Smooth muscle cell (in vitro differentiated cells): ENCODE measurements around the gene FLG2. TPM values are rescaled to one million over a fixed set of nuclear protein-coding genes. Genes with fewer than 3 reads are reported as not detected.

ENCODE experiments used
- DNase-seq: peaks from one replicate; lab custom pipeline; 2025; ENCODE audit not compliant: unreplicated experiment; lab: John Stamatoyannopoulos, UW
- H2AFZ ChIP-seq: fragments of 200-600 bp; sonication (generic); 2 replicates; pipeline ENCODE4 v1.6.0; 2016; ENCODE audit warnings: antibody characterized with exemption, low read depth, mild to moderate bottlenecking
- H3F3A ChIP-seq: fragments of 200-600 bp; sonication (generic); 2 replicates; pipeline ENCODE4 v1.6.0; 2017; ENCODE audit warnings: antibody characterized with exemption, low read depth
- H3K27ac ChIP-seq: fragments of 200-600 bp; sonication (generic); 2 replicates; pipeline ENCODE4 v1.5.1; 2016; ENCODE audit warnings: low read depth, mild to moderate bottlenecking
- H3K27me3 ChIP-seq: fragments of 200-600 bp; sonication (generic); 2 replicates; pipeline ENCODE4 v1.6.1; 2016; ENCODE audit warnings: low read depth, mild to moderate bottlenecking
- H3K36me3 ChIP-seq: fragments of 200-600 bp; sonication (generic); 2 replicates; pipeline ENCODE4 v1.5.1; 2016; ENCODE audit warnings: low read depth
- H3K4me1 ChIP-seq: fragments of 200-600 bp; sonication (generic); 2 replicates; pipeline ENCODE4 v1.5.1; 2016; ENCODE audit warnings: low read depth
- H3K4me2 ChIP-seq: fragments of 200-600 bp; sonication (generic); 2 replicates; pipeline ENCODE4 v1.6.0; 2016; ENCODE audit warnings: mild to moderate bottlenecking
- H3K4me3 ChIP-seq: fragments of 200-600 bp; sonication (generic); 2 replicates; pipeline ENCODE4 v1.5.1; 2016; ENCODE audit warnings: mild to moderate bottlenecking
- H3K79me2 ChIP-seq: fragments of 200-600 bp; sonication (generic); 2 replicates; pipeline ENCODE4 v1.6.0; 2016; ENCODE audit warnings: low read depth, mild to moderate bottlenecking
- H3K9ac ChIP-seq: fragments of 200-600 bp; sonication (generic); 2 replicates; pipeline ENCODE4 v1.6.0; 2016; ENCODE audit warnings: low read depth
- H3K9me3 ChIP-seq: fragments of 200-600 bp; sonication (generic); replicated peaks from 2 replicates; pipeline ENCODE4 v1.5.1; 2016; ENCODE audit warnings: low read depth
- H4K20me1 ChIP-seq: fragments of 200-600 bp; sonication (generic); 2 replicates; pipeline ENCODE4 v1.6.0; 2016; ENCODE audit warnings: low read depth
- WGBS: methylation state at CpG from one replicate; pipeline ENCODE4 v1.1.7; 2016; ENCODE audit warnings: low lambda C conversion rate; 5-methylcytosine and 5-hydroxymethylcytosine counted together
- polyA plus RNA-seq: library from polyadenylated mRNA; unstranded; fragments of >200 nt; fragmentation: Nextera tagmentation; extraction: Ambion mirVana; gene quantifications from 2 replicates; pipeline ENCODE4 v1.2.1, GENCODE V29; 2016
- total RNA-seq: library from RNA; depleted of rRNA; stranded (reverse); fragments of >200 nt; gene quantifications from 2 replicates; pipeline ENCODE4 v1.2.3, GENCODE V29; 2014
- TF ChIP-seq, protein P1 (sequence below): fragments of 200-600 bp; sonication (generic); IDR thresholded peaks from 2 replicates; pipeline ENCODE4 v1.5.1; 2017; ENCODE audit warnings: borderline replicate concordance, mild to moderate bottlenecking, antibody characterized with exemption; ENCODE audit not compliant: insufficient read depth, poor library complexity, severe bottlenecking

The FLG2 gene
- total and polyA plus RNA-seq, 2 experiments from 2014 or later, result not detected

GRCh38 chr1:152386940-152387339, 27.1 kb upstream of the FLG2 start:
- TF ChIP-seq, protein P1, sequence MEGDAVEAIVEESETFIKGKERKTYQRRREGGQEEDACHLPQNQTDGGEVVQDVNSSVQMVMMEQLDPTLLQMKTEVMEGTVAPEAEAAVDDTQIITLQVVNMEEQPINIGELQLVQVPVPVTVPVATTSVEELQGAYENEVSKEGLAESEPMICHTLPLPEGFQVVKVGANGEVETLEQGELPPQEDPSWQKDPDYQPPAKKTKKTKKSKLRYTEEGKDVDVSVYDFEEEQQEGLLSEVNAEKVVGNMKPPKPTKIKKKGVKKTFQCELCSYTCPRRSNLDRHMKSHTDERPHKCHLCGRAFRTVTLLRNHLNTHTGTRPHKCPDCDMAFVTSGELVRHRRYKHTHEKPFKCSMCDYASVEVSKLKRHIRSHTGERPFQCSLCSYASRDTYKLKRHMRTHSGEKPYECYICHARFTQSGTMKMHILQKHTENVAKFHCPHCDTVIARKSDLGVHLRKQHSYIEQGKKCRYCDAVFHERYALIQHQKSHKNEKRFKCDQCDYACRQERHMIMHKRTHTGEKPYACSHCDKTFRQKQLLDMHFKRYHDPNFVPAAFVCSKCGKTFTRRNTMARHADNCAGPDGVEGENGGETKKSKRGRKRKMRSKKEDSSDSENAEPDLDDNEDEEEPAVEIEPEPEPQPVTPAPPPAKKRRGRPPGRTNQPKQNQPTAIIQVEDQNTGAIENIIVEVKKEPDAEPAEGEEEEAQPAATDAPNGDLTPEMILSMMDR, result no peak
- H3K9ac ChIP-seq, result no peak overlapping the region
- H3F3A ChIP-seq, result no peaks in the 10 kb centered on the region
- 65% methylated on average over 2 of the region's 2 CpGs for WGBS
- H3K36me3 ChIP-seq, result no peaks in the 10 kb centered on the region
- H3K4me3 ChIP-seq, result no peak overlapping the region
- H3K9me3 ChIP-seq, result peaks cover 4% of the 10 kb centered on the region
- no peaks in the 10 kb centered on the region for H4K20me1 ChIP-seq
- H3K4me2 ChIP-seq, result no peak overlapping the region
- H2AFZ ChIP-seq, result no peak overlapping the region
- H3K79me2 ChIP-seq, result no peaks in the 10 kb centered on the region
- no peak for DNase-seq
- no peak overlapping the region for H3K27ac ChIP-seq
- no peaks in the 10 kb centered on the region for H3K27me3 ChIP-seq
- no peaks in the 10 kb centered on the region for H3K4me1 ChIP-seq

DNA sequence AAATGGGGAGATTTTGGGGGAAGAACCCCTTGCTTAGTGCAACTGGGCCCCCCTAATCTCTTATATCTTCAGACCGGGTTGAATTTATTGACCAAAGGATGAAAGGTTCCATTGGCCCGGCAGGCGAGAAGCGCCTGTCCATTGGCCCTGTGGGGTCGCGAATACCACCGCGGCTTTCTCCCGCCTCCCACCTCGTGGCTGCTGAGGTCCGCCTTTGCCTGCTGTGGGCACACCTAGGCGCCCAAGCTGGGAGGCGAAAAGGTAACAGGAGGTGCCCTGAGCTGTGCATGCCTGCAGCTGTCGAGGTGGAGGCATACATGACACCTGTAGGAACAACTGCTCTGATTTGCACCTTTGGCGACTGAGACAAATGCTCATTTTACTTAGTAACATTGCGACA, 21.1 kb upstream of the FLG2 start:
- Histone ChIP-seq H3K27ac (no peak overlapping the region), H2AFZ (no peak overlapping the region), H3K27me3 (no peaks in the 10 kb centered on the region), H3K79me2 (no peaks in the 10 kb centered on the region), H3K4me2 (no peak overlapping the region), H3F3A (no peaks in the 10 kb centered on the region), H3K4me1 (no peaks in the 10 kb centered on the region), H4K20me1 (no peaks in the 10 kb centered on the region), H3K4me3 (no peak overlapping the region), H3K9me3 (no peaks in the 10 kb centered on the region), H3K36me3 (no peaks in the 10 kb centered on the region), H3K9ac (no peak overlapping the region)
- DNase-seq, result no peak
- TF ChIP-seq, protein P1, result no peak
- 85% methylated on average over 16 of the region's 16 CpGs for whole genome bisulfite sequencing

DNA sequence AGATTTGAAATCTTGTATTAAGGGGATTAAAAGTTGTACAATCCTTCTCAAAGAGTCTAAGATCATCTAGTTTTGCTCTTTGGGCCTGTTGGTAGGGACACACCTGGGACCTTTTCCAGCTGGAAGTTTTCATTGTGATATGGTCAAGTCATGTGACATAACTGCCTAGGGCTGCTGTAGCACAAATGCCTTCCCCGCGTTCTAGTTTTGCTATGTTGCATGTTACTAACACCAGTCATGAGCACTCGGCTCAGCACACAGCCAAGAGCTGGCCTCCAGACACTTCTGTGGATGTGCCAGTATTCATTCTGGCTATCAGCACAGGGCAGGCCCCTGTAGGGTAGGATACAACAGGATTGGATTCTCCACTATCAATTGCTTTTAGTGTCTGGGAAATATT, 14.6 kb upstream of the FLG2 start:
- no peaks in the 10 kb centered on the region for H3K4me1 ChIP-seq
- no peaks in the 10 kb centered on the region for H3K9me3 ChIP-seq
- H3K36me3 ChIP-seq, result no peaks in the 10 kb centered on the region
- no peak overlapping the region for H2AFZ ChIP-seq
- H3F3A ChIP-seq, result no peaks in the 10 kb centered on the region
- no peak overlapping the region for H3K9ac ChIP-seq
- H3K4me3 ChIP-seq, result no peak overlapping the region
- no peak overlapping the region for H3K27ac ChIP-seq
- DNase-seq, result no peak
- H3K27me3 ChIP-seq, result no peaks in the 10 kb centered on the region
- TF ChIP-seq, protein P1, result no peak
- no peak overlapping the region for H3K4me2 ChIP-seq
- H3K79me2 ChIP-seq, result no peaks in the 10 kb centered on the region
- WGBS, result 80% methylated on average over 3 of the region's 3 CpGs
- no peaks in the 10 kb centered on the region for H4K20me1 ChIP-seq

DNA sequence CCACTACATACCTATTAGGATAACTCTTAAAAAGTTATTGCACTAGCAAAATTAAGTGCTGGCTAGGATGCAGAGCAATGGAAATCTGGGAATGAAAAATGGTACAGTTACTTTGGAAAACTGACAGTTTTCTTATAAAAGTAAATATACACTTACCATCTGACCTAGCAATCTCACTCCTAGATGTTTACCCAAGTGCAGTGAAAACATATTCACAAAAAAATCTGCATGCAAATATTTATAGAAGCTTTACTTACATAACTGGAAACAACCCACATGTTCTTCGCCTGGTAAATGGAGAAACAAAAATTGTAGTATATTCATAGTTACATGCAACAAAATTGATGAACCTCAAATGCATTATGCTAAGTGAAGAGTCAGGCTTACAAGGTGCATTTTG, 12.9 kb upstream of the FLG2 start:
- peaks cover 13% of the 10 kb centered on the region for H3K9me3 ChIP-seq
- no peak overlapping the region for H3K4me2 ChIP-seq
- WGBS, result 63% methylated on average over 1 of the region's 1 CpG
- H3F3A ChIP-seq, result no peaks in the 10 kb centered on the region
- H2AFZ ChIP-seq, result no peak overlapping the region
- no peaks in the 10 kb centered on the region for H3K79me2 ChIP-seq
- no peak for DNase-seq
- H3K4me1 ChIP-seq, result no peaks in the 10 kb centered on the region
- H3K4me3 ChIP-seq, result no peak overlapping the region
- no peak overlapping the region for H3K27ac ChIP-seq
- H3K36me3 ChIP-seq, result no peaks in the 10 kb centered on the region
- no peaks in the 10 kb centered on the region for H4K20me1 ChIP-seq
- H3K9ac ChIP-seq, result no peak overlapping the region
- no peaks in the 10 kb centered on the region for H3K27me3 ChIP-seq
- TF ChIP-seq, protein P1, result no peak
